NCI-H187 (cell line): ENCODE data around the gene ZPBP2.
"Not testable (repeated sequence)": the region's sequence is repeated elsewhere in the genome, so short reads cannot be mapped to it uniquely, and the experiment has no call there.

ENCODE experiments used
- DNase-seq, 2 experiments: peaks; one replicate each; lab custom pipeline; 2025; lab: John Stamatoyannopoulos, UW

ZPBP2 gene

GRCh38 chr17:39855911-39856649, 11.9 kb upstream of the ZPBP2 start:
- not testable (repeated sequence) for DNase-seq

DNA sequence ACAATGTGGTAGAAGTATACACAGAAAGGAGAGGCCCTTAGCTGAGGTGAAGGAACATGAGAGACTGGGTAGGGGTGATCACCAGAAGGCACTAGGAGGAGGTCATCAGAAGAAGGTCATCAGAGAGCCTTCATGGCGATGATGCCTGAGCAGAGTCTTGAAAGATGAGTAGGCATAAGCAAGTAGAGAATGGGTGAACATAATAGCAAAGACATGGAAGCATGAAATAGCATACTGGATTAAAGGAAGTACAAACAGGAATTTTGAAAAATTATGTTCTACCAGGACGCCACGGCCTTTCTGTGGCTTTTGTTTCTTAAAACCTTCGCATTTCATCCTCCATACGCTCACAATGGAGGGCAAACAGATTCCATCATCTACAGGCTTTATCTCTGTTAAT, 6.8 kb upstream of the ZPBP2 start:
- no peak for DNase-seq

GRCh38 chr17:39863244-39863917, 4.6 kb upstream of the ZPBP2 start:
- no peak for DNase-seq

- DNase-seq, result peak in 1 of 2 experiments; percentile 9
These were observed 3.9 kb upstream of the ZPBP2 start, which contains the start of gene IKZF3 for GRCh38 chr17:39863918-39864746. IKZF3 (minus strand) TSS chr17:39864312; CDS start chr17:39864126, 186 bp downstream.

GRCh38 chr17:39866013-39866730, 1.8 kb upstream of the ZPBP2 start:
- no peak for DNase-seq

GRCh38 chr17:39867084-39867879, 720 bp upstream of the ZPBP2 start:
- DNase-seq, result no peak

GRCh38 chr17:39868554-39868942, 546 bp downstream of the ZPBP2 start:
- DNase-seq, result no peak

GRCh38 chr17:39870776-39871175, 2.8 kb downstream of the ZPBP2 start:
- no peak for DNase-seq

DNA sequence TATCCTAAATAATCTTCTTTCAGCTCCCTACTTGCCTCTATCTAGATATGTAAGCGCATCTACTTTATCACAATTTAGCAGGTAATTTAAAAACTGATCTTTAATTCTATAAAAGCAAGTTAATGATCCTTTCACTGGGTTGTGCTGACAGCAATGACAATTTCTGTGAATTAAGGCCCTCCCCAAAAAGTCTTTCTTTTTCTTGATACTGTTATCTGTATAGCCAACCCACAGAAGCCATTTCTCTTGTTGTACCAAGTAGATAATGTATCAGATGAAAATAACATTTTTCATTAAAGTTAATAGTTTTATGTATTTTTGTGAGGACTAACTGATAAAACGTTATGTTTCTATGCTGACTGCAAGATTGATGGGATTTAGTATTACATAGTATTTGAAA, 3.8 kb downstream of the ZPBP2 start:
- no peak for DNase-seq

- DNase-seq, result no peak
These were observed 4.7 kb downstream of the ZPBP2 start for GRCh38 chr17:39872751-39873150.

- not testable (repeated sequence) for DNase-seq
These were observed 18.1 kb downstream of the ZPBP2 start for GRCh38 chr17:39886102-39886501.

DNA sequence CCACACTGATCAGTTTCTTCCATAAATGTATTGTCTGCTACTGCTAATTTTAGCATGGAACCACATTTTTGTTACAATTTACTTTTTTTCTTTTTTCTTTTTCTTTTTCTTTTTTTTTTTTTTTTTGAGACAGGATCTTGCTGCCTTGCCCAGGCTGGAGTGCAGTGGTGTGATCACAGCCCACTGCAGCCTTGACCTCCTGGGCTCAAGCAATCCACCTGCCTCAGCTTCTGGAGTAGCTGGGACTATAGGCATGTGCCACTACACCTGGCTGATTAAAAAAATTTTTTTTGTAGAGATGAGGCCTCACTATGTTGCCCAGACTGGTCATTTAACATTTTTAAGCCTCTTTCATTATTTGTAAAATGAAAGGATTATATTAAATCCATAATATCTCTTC, 19.1 kb downstream of the ZPBP2 start:
- no peak for DNase-seq

GRCh38 chr17:39889200-39889599, 21.2 kb downstream of the ZPBP2 start:
- DNase-seq, result no peak

- DNase-seq, result no peak
These were observed 26.8 kb downstream of the ZPBP2 start for GRCh38 chr17:39894681-39895376.

GRCh38 chr17:39898088-39898487, 30.1 kb downstream of the ZPBP2 start:
- no peak for DNase-seq

DNA sequence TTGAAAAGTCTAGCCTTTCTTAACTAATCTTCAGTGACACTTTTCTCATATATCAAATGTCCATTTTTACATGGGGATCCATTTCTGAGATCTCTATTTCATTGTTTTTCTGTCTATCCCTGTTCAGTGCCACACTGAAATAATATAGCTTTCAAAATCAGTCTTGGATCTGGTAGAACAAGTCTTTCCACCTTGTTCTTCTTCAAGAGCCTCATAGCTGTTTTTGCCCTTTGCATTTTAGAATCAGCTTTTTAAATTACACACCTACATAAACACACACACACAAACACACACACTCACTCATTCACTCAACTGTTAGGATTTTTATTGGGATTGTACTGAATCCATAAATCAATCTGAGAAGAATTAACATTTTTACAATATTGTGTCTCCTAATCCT, 31.2 kb downstream of the ZPBP2 start:
- no peak for DNase-seq

DNA sequence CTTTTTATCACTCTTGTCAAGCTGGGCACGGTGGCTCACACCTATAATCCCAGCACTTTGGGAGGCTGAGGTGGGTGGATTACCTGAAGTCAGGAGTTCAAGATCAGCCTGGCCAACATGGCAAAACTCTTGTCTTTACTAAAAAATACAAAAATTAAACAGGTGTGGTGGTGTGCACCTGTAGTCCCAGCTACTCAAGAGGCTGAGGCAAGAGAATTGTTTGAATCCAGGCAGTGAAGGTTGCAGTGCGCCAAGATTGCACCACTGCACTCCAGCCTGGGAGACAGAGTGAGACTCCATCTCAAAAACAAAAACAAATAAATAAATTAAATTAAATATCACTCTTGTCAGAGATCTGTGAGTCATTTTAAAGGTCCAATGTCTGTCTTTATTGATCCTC, 34.0 kb downstream of the ZPBP2 start:
- not testable (repeated sequence) for DNase-seq

- no peak for DNase-seq
These were observed 35.3 kb downstream of the ZPBP2 start for GRCh38 chr17:39903158-39903884.

DNA sequence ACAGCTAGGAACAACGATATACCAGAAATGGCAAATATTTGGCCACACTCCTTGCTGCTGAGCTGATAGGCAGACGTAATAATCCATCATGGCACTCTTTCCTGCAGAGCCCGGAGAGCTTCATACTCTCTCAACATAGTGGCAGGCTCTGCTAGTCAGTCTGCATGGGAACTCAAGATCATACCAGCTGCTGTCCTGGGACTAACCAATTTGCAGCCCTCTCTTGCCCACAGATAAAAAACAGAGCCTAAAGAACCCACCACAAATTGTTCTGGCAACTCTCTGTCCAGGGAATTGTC, 36.9 kb downstream of the ZPBP2 start:
- DNase-seq, result no peak

DNA sequence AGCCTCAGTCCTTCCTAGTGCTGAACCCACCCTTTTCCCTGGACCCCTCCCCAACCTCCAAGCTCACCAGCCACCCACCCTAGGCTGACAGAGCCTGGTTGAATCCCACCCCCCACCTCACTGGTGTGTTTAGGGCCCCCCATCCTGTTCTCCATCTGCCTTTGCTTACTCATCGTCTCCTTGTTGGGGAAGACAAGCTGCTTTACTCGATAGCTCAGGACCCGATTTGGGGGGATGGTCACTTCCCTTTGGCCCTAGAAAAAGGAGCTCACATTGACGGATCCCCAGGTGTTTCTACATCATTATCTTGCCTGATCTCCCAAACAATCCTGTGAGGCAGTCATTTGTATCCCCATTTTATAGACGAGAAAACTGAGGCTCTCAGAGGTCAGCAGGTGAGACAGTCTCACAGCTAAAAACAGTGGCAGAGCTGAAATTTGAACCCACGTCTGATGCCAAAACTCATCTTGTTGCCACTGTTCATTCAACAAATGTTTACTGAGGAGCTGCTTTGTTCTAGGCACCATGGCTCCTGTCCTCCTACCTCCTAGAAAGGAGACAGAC, 40.9 kb downstream of the ZPBP2 start:
- DNase-seq, result no peak
